Stimulated activated CD8-positive, alpha-beta memory T cell treated with anti-CD3 and anti-CD28 coated beads, Interleukin-2, amount 100 ng/mL, for 1 hour (primary cell): ENCODE measurements around the gene HAO2.
"Not testable (repeated sequence)": the region's sequence is repeated elsewhere in the genome, so short reads cannot be mapped to it uniquely, and the experiment has no call there.

ENCODE experiments used
- DNase-seq, 2 donors: peaks; one replicate each; pipeline ENCODE4 v3.0.0-alpha.2; 2020; ENCODE audit warnings: low read depth in 2 of 2

The HAO2 gene

GRCh38 chr1:119345398-119345797 lies 23.2 kb upstream of the HAO2 start:
- DNase-seq = no peak

- no peak for DNase-seq
These were observed 20.7 kb upstream of the HAO2 start for GRCh38 chr1:119347858-119348257.

GRCh38 chr1:119348941-119349340 lies 19.6 kb upstream of the HAO2 start:
- no peak for DNase-seq

- DNase-seq = not testable (repeated sequence)
These were observed 17.7 kb upstream of the HAO2 start for GRCh38 chr1:119350866-119351265.

- DNase-seq = no peak
These were observed 16.6 kb upstream of the HAO2 start for GRCh38 chr1:119351997-119352396.

GRCh38 chr1:119353836-119354235 lies 14.7 kb upstream of the HAO2 start:
- no peak for DNase-seq

GRCh38 chr1:119358636-119359035 lies 9.9 kb upstream of the HAO2 start:
- DNase-seq = no peak

GRCh38 chr1:119359730-119360129 lies 8.9 kb upstream of the HAO2 start:
- DNase-seq = no peak

- no peak for DNase-seq
These were observed 7.4 kb upstream of the HAO2 start for GRCh38 chr1:119361205-119361604.

- no peak for DNase-seq
These were observed 6.8 kb upstream of the HAO2 start for GRCh38 chr1:119361620-119362344.

GRCh38 chr1:119363162-119363561 lies 5.4 kb upstream of the HAO2 start:
- no peak for DNase-seq

- no peak for DNase-seq
These were observed 3.9 kb upstream of the HAO2 start for GRCh38 chr1:119364640-119365039.

- DNase-seq = no peak
These were observed 2.2 kb upstream of the HAO2 start for GRCh38 chr1:119366424-119366823.

GRCh38 chr1:119367432-119368124 lies 1.0 kb upstream of the HAO2 start:
- no peak for DNase-seq

- DNase-seq = no peak
These were observed 2.2 kb downstream of the HAO2 start for GRCh38 chr1:119370748-119371147.

GRCh38 chr1:119371815-119372214 lies 3.2 kb downstream of the HAO2 start:
- no peak for DNase-seq

- DNase-seq = no peak
These were observed 4.0 kb downstream of the HAO2 start for GRCh38 chr1:119372503-119373086.

GRCh38 chr1:119373465-119373864 lies 4.9 kb downstream of the HAO2 start:
- DNase-seq = no peak

- DNase-seq = no peak
These were observed 5.8 kb downstream of the HAO2 start for GRCh38 chr1:119374208-119374874.

GRCh38 chr1:119375366-119375765 lies 6.8 kb downstream of the HAO2 start:
- DNase-seq = no peak

GRCh38 chr1:119376594-119376993 lies 8.0 kb downstream of the HAO2 start:
- no peak for DNase-seq

GRCh38 chr1:119377594-119377993 lies 9.0 kb downstream of the HAO2 start:
- not testable (repeated sequence) for DNase-seq

- no peak for DNase-seq
These were observed 10.5 kb downstream of the HAO2 start for GRCh38 chr1:119379117-119379516.
